ENCODE results near the gene TOMM6.

The TOMM6 gene

GRCh38 chr6:41787219-41787917, at the start of gene TOMM6:
TSS of gene TOMM6 (plus strand) at chr6:41787694. CDS start at chr6:41787698, 4 bp downstream.
- DNase-seq (ENCODE audit: low spot score): peak; percentile 96

- no peak for DNase-seq (ENCODE audit: low spot score)
These were observed 48.5 kb upstream of the TOMM6 start for GRCh38 chr6:41739041-41739440.

GRCh38 chr6:41740366-41741162, 46.9 kb upstream of the TOMM6 start:
- DNase-seq (ENCODE audit: low spot score): no peak

DNA sequence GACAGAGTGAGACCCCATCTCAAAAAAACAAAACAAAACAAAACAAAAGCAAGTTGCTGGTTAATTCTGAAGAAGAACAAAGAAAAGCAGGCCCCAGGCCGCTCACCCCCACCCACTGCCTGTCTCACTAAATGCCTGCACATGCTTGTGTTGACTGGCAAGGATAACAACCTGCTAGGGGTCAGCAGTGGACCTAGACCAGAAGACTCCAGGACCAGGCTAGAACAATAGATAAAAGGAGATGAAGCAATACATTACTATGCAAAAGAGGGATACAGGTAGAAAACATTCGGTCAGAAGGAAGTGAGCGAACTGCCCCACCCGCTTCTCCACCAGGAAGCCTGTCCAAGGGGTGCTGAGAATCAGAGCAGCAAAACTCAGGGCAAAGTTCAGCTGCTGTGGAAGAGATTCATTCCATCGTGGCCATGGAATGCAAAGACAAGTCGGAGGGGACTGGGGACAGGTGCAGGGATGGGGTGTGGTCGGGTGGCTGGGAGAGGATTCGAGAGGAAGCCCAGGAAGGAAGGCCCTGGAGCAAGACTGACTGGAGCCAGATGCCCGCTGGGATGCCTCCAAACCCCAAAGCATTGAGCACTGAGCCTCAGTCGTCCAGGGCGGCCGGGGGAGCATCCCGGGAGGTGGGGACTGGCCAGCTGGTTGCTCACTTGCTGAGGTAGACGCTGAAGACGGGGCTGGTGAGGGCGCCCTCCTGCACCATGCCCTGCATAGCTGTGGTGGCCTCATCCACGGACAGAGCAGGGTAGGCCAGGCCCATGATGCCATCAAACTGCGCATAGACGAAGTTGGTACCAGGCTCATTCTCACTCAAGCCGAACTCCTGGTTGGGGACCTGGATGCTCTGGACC, 45.6 kb upstream of the TOMM6 start:
- no peak for DNase-seq (ENCODE audit: low spot score)

DNA sequence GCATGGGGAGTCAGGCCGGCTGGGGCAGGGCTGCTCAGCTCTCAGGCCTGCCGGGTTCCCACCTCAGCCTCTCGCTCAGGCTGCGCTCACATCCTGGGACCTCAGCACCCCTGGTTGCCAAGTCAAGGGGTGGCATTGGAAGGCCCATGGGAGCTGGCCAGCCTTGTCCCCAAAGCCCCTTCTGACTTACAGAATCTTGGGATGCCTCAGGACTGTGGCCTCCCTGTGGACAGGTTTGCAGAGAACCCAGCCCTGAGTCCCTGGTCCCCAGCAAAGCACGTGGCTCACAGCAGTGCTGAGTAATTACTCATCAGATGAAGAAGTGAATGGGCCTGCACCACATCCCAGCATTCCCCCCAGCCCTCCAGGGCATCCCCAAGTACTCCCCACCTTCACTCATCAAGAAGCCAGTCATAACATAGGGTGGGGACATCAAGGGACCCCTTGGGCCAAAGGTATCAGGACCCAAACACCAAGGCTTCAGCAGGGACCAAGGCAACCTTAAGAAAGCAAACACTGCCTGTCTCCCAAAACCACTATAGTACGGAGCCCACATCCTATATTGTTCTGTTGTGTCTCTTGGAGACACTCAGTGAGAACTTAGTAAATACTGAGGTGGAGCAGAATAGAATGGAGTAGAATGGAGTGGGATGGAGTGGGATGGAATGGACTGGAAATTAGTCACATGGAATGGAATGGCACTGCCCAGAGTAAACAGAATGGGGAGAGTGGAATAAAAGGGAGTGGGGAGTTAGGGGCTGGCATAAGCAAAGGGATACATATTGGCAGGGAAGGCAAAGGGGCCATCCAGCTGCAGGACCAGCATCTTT, 43.9 kb upstream of the TOMM6 start:
- DNase-seq (ENCODE audit: low spot score): no peak

GRCh38 chr6:41744236-41744787, 43.2 kb upstream of the TOMM6 start:
- no peak for DNase-seq (ENCODE audit: low spot score)

DNA sequence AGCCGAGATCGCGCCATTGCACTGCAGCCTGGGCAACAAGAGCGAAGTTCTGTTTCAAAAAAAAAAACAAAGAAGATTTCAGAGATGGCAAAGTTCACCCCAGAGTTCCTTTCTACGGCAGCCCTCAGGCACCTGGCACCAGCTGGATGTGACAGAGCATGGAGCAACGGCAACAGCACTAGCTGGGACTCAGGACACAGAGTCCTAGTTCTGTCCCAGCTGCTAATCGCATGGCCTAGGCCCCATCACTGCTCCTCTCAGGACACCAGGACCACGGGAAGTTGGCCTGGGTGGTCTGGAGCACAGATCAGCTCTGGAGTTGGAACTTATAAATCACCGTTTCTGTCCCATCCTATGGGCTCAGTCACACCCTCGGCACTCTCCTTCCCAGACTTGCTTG, 41.4 kb upstream of the TOMM6 start:
- no peak for DNase-seq (ENCODE audit: low spot score)

GRCh38 chr6:41747256-41748101, 40.0 kb upstream of the TOMM6 start, which contains the start of gene PGC:
TSS of gene PGC (minus strand) at chr6:41747397. CDS start at chr6:41747334, 63 bp downstream.
- DNase-seq (ENCODE audit: low spot score): no peak

DNA sequence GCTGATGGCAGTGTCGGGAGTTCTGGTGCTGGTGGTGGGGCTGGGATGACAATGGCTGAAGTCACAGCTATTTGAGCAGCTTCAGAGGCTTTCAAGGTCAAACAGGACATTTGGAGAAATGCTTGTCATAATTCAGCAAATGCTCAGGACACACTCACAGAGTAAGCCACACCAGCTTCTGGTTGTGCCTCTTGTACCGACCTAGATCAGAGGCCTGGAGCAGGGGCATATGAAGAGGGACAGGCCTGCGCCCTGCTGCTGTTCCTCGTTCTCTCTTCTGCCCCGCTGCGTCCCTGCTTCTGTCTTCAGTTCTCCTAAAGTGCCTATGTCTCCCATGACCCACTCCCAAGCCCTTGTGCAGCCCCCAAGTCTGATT, 39.4 kb upstream of the TOMM6 start:
- no peak for DNase-seq (ENCODE audit: low spot score)

DNA sequence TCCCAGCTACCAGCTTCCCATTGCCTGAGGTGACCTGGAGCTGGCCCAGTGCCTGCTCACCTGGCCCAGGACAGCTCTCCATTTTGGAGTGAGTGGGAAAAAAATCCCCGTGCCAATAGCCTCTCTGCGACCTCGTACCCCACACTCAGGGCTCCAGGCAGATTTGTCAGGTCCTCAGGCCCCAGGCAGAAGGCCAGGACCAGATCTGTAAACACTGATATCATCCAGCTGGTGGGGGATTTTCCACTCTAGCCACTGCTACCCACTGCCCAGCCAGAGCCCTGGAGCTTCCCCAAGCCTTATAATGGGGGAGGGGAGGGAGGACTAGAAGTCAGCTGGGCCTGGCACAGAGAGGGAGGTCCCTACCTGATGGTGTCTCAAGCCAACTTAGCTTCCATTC, 39.0 kb upstream of the TOMM6 start:
- DNase-seq (ENCODE audit: low spot score): no peak

GRCh38 chr6:41750374-41750773, 37.1 kb upstream of the TOMM6 start:
- DNase-seq (ENCODE audit: low spot score): no peak

- no peak for DNase-seq (ENCODE audit: low spot score)
These were observed 31.6 kb upstream of the TOMM6 start for GRCh38 chr6:41755895-41756294.

DNA sequence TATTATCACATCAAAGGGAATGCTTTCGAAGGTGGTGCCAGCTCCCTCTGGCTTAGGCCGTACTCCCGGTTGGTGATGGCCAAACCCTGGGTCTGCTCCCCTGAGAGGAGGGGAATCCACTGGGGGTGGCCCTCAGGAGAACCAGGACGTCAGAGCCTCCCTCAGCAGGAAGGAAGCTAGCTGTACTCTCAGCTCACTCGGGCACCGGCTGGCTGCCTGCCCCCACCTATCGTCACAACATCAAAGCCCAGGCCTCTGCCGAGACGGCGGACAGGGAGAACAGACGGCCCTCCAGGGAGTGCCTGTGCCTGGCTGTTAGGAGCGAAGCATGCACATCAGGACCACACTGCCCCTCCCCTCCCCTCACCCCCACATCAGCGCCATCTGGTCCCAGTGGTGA, 31.1 kb upstream of the TOMM6 start:
- DNase-seq (ENCODE audit: low spot score): no peak

- no peak for DNase-seq (ENCODE audit: low spot score)
These were observed 30.2 kb upstream of the TOMM6 start for GRCh38 chr6:41757271-41757670.

- no peak for DNase-seq (ENCODE audit: low spot score)
These were observed 29.4 kb upstream of the TOMM6 start for GRCh38 chr6:41757931-41758640.

DNA sequence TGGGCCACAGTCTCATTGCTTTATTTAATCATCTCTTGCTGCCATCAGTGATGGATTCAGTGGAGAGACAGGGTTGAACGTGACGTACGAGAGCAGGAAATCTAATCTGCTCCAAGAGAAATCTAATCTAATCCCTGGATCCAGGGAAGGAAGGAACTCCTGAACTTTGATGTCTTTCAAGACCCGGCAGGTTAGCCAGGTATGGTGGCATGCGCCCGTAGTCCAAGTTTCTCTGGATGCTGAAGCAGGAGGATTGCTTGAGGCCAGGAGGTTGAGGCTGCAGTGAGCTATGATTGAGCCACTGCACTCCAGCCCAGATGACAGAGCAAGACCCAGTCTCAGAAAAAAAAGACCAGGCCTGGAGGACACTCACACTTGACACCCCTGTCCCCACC, 28.9 kb upstream of the TOMM6 start:
- DNase-seq (ENCODE audit: low spot score): no peak

GRCh38 chr6:41759106-41759904, 28.2 kb upstream of the TOMM6 start:
- no peak for DNase-seq (ENCODE audit: low spot score)

DNA sequence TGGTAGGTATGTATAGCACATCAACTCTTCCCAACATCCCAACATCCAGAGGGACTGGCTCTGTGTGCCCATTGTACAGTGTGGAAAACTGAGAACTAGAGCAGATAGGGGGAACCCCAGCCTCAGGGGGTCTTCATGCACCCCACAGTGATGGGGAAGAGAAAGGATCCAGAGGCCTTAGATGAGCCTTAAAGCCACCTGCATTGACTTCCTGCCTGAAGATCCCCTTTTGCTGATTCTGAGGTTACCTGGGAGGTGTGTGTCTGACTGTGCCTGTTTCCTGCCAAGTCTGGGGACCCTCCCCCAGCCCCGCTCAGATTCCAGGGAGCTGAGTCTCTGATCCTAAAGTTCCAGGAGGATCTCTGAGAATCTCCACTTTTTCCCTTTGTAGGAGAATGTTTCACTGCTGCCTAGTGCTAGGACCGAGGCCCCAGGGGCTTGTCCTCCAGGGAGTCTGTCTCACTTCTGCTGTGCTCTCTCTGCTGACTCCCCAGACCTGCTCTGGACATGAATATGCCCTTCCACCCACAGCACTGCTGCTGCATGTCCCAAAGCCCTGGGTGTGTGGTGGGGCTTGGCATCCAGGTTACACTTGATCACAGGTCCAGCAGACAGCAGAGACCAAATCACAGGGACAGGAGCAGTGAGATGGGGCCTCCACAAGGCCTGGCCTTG, 27.5 kb upstream of the TOMM6 start:
- DNase-seq (ENCODE audit: low spot score): no peak

All from CD4-positive, alpha-beta T cell treated with Interleukin-2 at 100 ng/mL for 4 hours (primary cell).